OCI-LY7 (cell line): ENCODE results near the gene TOR3A.

Experiments
- CTCF ChIP-seq: fragments of 200-600 bp; sonication (generic); conservative IDR thresholded peaks from 2 replicates; pipeline ENCODE4 v1.5.1; 2014; ENCODE audit warnings: mild to moderate bottlenecking, antibody characterized with exemption, low read length, moderate library complexity, mixed read lengths
- EZH2phosphoT487 ChIP-seq: fragments of 200-600 bp; sonication (generic); IDR thresholded peaks from 2 replicates; pipeline ENCODE4 v1.6.1; 2018; ENCODE audit warnings: low read depth, borderline replicate concordance, mild to moderate bottlenecking, mixed run types, antibody characterized with exemption, low read length, moderate library complexity, mixed read lengths

GRCh38 chr1:179055937-179056336 lies 25.9 kb upstream of the TOR3A start:
- TF ChIP-seq CTCF = no peak
- TF ChIP-seq EZH2phosphoT487 = no peak
